Activated CD8-positive, alpha-beta T cell treated with anti-CD3 and anti-CD28 coated beads for 36 hours (primary cell): Measurements from ENCODE around the gene IFITM2. TPM values are rescaled to one million over a fixed set of nuclear protein-coding genes. Genes with fewer than 3 reads are reported as not detected.

Experiments used
- ATAC-seq: fragments of 200-7000 bp; cut with Tn5 transposase; one replicate; pipeline ENCODE4 v1.10.0; 2021; ENCODE audit warnings: mild to moderate bottlenecking, moderate library complexity
- CTCF ChIA-PET: fragments of 350-600 bp; sonication (Branson Sonifier 250); formaldehyde crosslinking; loops from one replicate; lab custom pipeline; 2021; ENCODE audit warnings: antibody characterized with exemption; lab: Charles Lee
- POLR2A ChIA-PET: fragments of 350-600 bp; sonication (Branson Sonifier 250); formaldehyde crosslinking; loops from one replicate; lab custom pipeline; 2021; ENCODE audit warnings: antibody characterized with exemption; lab: Charles Lee
- DNase-seq: peaks from one replicate; pipeline ENCODE4 v3.0.0-alpha.2; 2020
- H3K27ac Mint-ChIP-seq: one replicate; pipeline ENCODE4 v1.8.0; 2021; ENCODE audit warnings: mild to moderate bottlenecking, mixed read lengths
- H3K27me3 Mint-ChIP-seq: one replicate; pipeline ENCODE4 v1.8.0; 2021; ENCODE audit warnings: mixed read lengths
- H3K36me3 Mint-ChIP-seq: one replicate; pipeline ENCODE4 v1.8.0; 2021; ENCODE audit warnings: low read depth, mixed read lengths
- H3K4me1 Mint-ChIP-seq: one replicate; pipeline ENCODE4 v1.8.0; 2021; ENCODE audit warnings: low read depth, mixed read lengths
- H3K4me3 Mint-ChIP-seq: one replicate; pipeline ENCODE4 v1.8.0; 2021; ENCODE audit warnings: mild to moderate bottlenecking, moderate library complexity, mixed read lengths
- H3K9me3 Mint-ChIP-seq: one replicate; pipeline ENCODE4 v1.8.0; 2021; ENCODE audit warnings: mixed read lengths
- CTCF ChIP-seq: fragments of 200-600 bp; IDR thresholded peaks from one replicate; pipeline ENCODE4 v1.8.0; 2022; ENCODE audit warnings: antibody characterized with exemption, mild to moderate bottlenecking
- intact Hi-C: fragments of 100-400 bp; cut with micrococcal nuclease; formaldehyde crosslinking; loops from one replicate; pipeline ENCODE4 v1.10.0; 2022
- total RNA-seq, 2 experiments: library from RNA; stranded (reverse); gene quantifications; one replicate each; pipeline ENCODE4 v1.2.3, GENCODE V29; 2021

IFITM2 gene
- total RNA-seq, 2 experiments from 2014 or later: 540 to 549 TPM

- no peak for TF ChIP-seq CTCF
- Mint-ChIP-seq H3K4me3 (no peak overlapping the region), H3K9me3 (no peaks in the 10 kb centered on the region), H3K4me1 (peaks cover 42% of the 10 kb centered on the region), H3K36me3 (peaks cover 39% of the 10 kb centered on the region), H3K27me3 (no peaks in the 10 kb centered on the region), H3K27ac (no peak overlapping the region)
- ATAC-seq (no peak), DNase-seq (peak; percentile 4)
- POLR2A ChIA-PET: interaction anchor here (1.0 to 3.8 kb wide), 4 partner anchors 9 to 155 kb away, joined by 3 to 33 read pairs (median 4); partner anchors contain the start of gene NLRP6
- intact Hi-C loops: no loop called here
- CTCF ChIA-PET: interaction anchor here (0.9 kb wide), 1 partner anchor 9 kb away, joined by 3 read pairs; no protein-coding TSS in a partner anchor
These were observed 13.6 kb upstream of the IFITM2 start for GRCh38 chr11:293852-294661.

- H3K9me3 Mint-ChIP-seq: no peaks in the 10 kb centered on the region
- peaks cover 34% of the 10 kb centered on the region for H3K36me3 Mint-ChIP-seq
- intact Hi-C loops: no loop called here
- no peak for TF ChIP-seq CTCF
- H3K27ac Mint-ChIP-seq: no peak overlapping the region
- ATAC-seq (no peak), DNase-seq (peak; percentile 6)
- no peak overlapping the region for H3K4me3 Mint-ChIP-seq
- H3K4me1 Mint-ChIP-seq: peaks cover 41% of the 10 kb centered on the region
- POLR2A ChIA-PET: interaction anchor here (1.2 to 3.8 kb wide), 2 partner anchors 13 to 154 kb away, joined by 4 to 33 read pairs; partner anchors contain the start of gene NLRP6
- CTCF ChIA-PET: interaction anchor here (1.7 kb wide), 1 partner anchor 44 kb away, joined by 8 read pairs; no protein-coding TSS in a partner anchor
- H3K27me3 Mint-ChIP-seq: no peaks in the 10 kb centered on the region
These were observed 12.8 kb upstream of the IFITM2 start for GRCh38 chr11:294780-295179.

- TF ChIP-seq CTCF: no peak
- ChIA-PET CTCF (interaction anchor here (1.3 to 1.7 kb wide), 2 partner anchors 10 to 44 kb away, joined by 3 to 8 read pairs; no protein-coding TSS in a partner anchor), POLR2A (interaction anchor here (0.6 to 3.8 kb wide), 6 partner anchors 8 to 516 kb away, joined by 3 to 33 read pairs (median 4); partner anchors contain the start of gene NLRP6)
- intact Hi-C loops: no loop called here
- DNase-seq (peak; percentile 28), ATAC-seq (no peak)
- H3K4me3 Mint-ChIP-seq: peak overlapping the region; percentile 8
- H3K9me3 Mint-ChIP-seq: no peaks in the 10 kb centered on the region
- H3K27me3 Mint-ChIP-seq: peaks cover 5% of the 10 kb centered on the region
- peaks cover 27% of the 10 kb centered on the region for H3K36me3 Mint-ChIP-seq
- peaks cover 43% of the 10 kb centered on the region for H3K4me1 Mint-ChIP-seq
- peak overlapping the region; percentile 57 for H3K27ac Mint-ChIP-seq
These were observed 12.1 kb upstream of the IFITM2 start for GRCh38 chr11:295351-296170.

- CTCF ChIA-PET: interaction anchor here (1.3 to 1.7 kb wide), 2 partner anchors 9 to 45 kb away, joined by 3 to 8 read pairs; no protein-coding TSS in a partner anchor
- peak overlapping the region; percentile 84 for H3K27ac Mint-ChIP-seq
- intact Hi-C loops: no loop called here
- TF ChIP-seq CTCF: no peak
- no peaks in the 10 kb centered on the region for H3K9me3 Mint-ChIP-seq
- ATAC-seq (no peak), DNase-seq (peak; percentile 32)
- peaks cover 19% of the 10 kb centered on the region for H3K36me3 Mint-ChIP-seq
- H3K27me3 Mint-ChIP-seq: peaks cover 6% of the 10 kb centered on the region
- POLR2A ChIA-PET: interaction anchor here (0.6 to 3.8 kb wide), 5 partner anchors 9 to 515 kb away, joined by 3 to 33 read pairs (median 4); partner anchors contain the start of gene NLRP6
- H3K4me3 Mint-ChIP-seq: no peak overlapping the region
- peaks cover 39% of the 10 kb centered on the region for H3K4me1 Mint-ChIP-seq
These were observed 11.2 kb upstream of the IFITM2 start for GRCh38 chr11:296171-297050.
